HepG2 (cell line): ENCODE measurements around the gene ZBTB45. TPM values are rescaled to one million over a fixed set of nuclear protein-coding genes. Genes with fewer than 3 reads are reported as not detected.

Experiments
- FIP1L1 ChIP-seq: fragments of 200-400 bp; formaldehyde crosslinking; IDR thresholded peaks from 2 replicates; pipeline ENCODE4 v1.6.1; 2018; ENCODE audit warnings: low read depth, mild to moderate bottlenecking, low read length, moderate library complexity, borderline replicate concordance; ENCODE audit not compliant: insufficient read depth
- GMEB2 ChIP-seq: IDR thresholded peaks from 2 replicates; pipeline ENCODE4 v1.6.1; 2016; ENCODE audit warnings: missing biosample characterization, missing genetic modification reagents, low read depth
- GPN1 ChIP-seq: sonication (generic); formaldehyde crosslinking; IDR thresholded peaks from 2 replicates; pipeline ENCODE4 v1.5.1; 2020; ENCODE audit warnings: missing genetic modification reagents, borderline replicate concordance
- IKZF4 ChIP-seq: sonication (generic); formaldehyde crosslinking; IDR thresholded peaks from 2 replicates; pipeline ENCODE4 v1.5.1; 2020; ENCODE audit warnings: borderline replicate concordance, mild to moderate bottlenecking, low read depth, missing genetic modification reagents; ENCODE audit errors: not compliant biosample characterization
- KDM1A ChIP-seq: IDR thresholded peaks from 2 replicates; pipeline ENCODE4 v1.6.1; 2016; ENCODE audit warnings: missing compliant biosample characterization
- NR1H2 ChIP-seq: sonication (generic); formaldehyde crosslinking; IDR thresholded peaks from 2 replicates; pipeline ENCODE4 v1.8.1; 2022; ENCODE audit warnings: low read depth, missing genetic modification reagents, borderline replicate concordance
- RFX5 ChIP-seq: IDR thresholded peaks from 2 replicates; pipeline ENCODE4 v1.6.1; 2011; ENCODE audit warnings: low read depth, low read length, improper control_type of control experiment
- RXRA ChIP-seq: sonication (generic); formaldehyde crosslinking; IDR thresholded peaks from 2 replicates; pipeline ENCODE4 v1.5.1; 2020; ENCODE audit warnings: missing genetic modification reagents
- STAT6 ChIP-seq: sonication (generic); formaldehyde crosslinking; IDR thresholded peaks from 2 replicates; pipeline ENCODE4 v1.4.0; 2020; ENCODE audit warnings: missing genetic modification reagents, mild to moderate bottlenecking, borderline replicate concordance
- TCF12 ChIP-seq, 2 experiments: fragments of 450-650 bp in 1 of 2; sonication (generic) in 1 of 2; formaldehyde crosslinking in 1 of 2; IDR thresholded peaks; 2 replicates each; pipeline versions ENCODE4 v1.6.1 to v1.8.0; 2017 to 2022; ENCODE audit warnings: antibody characterized with exemption in 1 of 2, mild to moderate bottlenecking in 1 of 2, missing genetic modification reagents in 1 of 2, moderate library complexity in 1 of 2
- USF2 ChIP-seq, 2 experiments: sonication (generic) in 1 of 2; formaldehyde crosslinking in 1 of 2; IDR thresholded peaks; 2 replicates each; pipeline versions ENCODE4 v1.5.1 to v1.6.1; 2011 to 2020; ENCODE audit warnings: borderline replicate concordance in 1 of 2, low read depth in 1 of 2, low read length in 1 of 2, mild to moderate bottlenecking in 1 of 2, missing genetic modification reagents in 1 of 2, moderate library complexity in 1 of 2
- XRCC5 ChIP-seq: fragments of 200-400 bp; formaldehyde crosslinking; optimal IDR thresholded peaks from 2 replicates; pipeline ENCODE3; 2017; ENCODE audit warnings: mild to moderate bottlenecking, low read length
- ZBTB7B ChIP-seq: sonication (generic); formaldehyde crosslinking; IDR thresholded peaks from 2 replicates; pipeline ENCODE4 v1.4.0; 2020; ENCODE audit warnings: missing genetic modification reagents
- ZFP36L1 ChIP-seq: sonication (generic); formaldehyde crosslinking; IDR thresholded peaks from 2 replicates; pipeline ENCODE4 v1.8.0; 2022; ENCODE audit warnings: mild to moderate bottlenecking, missing genetic modification reagents, moderate library complexity
- ZMAT5 ChIP-seq: sonication (generic); formaldehyde crosslinking; IDR thresholded peaks from 2 replicates; pipeline ENCODE4 v1.5.0; 2020; ENCODE audit warnings: mild to moderate bottlenecking, low read depth, missing genetic modification reagents, borderline replicate concordance
- ZNF317 ChIP-seq: sonication (generic); formaldehyde crosslinking; IDR thresholded peaks from 2 replicates; pipeline ENCODE4 v1.5.0; 2020; ENCODE audit warnings: mild to moderate bottlenecking, missing genetic modification reagents
- ZNF350 ChIP-seq: sonication (generic); formaldehyde crosslinking; IDR thresholded peaks from 2 replicates; pipeline ENCODE4 v1.4.0; 2020; ENCODE audit warnings: mild to moderate bottlenecking, low read depth, missing genetic modification reagents, borderline replicate concordance
- ZNF784 ChIP-seq: sonication (generic); formaldehyde crosslinking; IDR thresholded peaks from 2 replicates; pipeline ENCODE4 v1.5.1; 2020; ENCODE audit warnings: missing genetic modification reagents, mild to moderate bottlenecking, borderline replicate concordance
- ZNF788 ChIP-seq: sonication (generic); formaldehyde crosslinking; IDR thresholded peaks from 2 replicates; pipeline ENCODE4 v1.5.0; 2020; ENCODE audit warnings: mild to moderate bottlenecking, missing genetic modification reagents, borderline replicate concordance
- polyA plus RNA-seq, 8 experiments: library from polyadenylated mRNA; depleted of rRNA in 3 of 8; stranded (reverse) in 7 of 8; unstranded in 1 of 8; fragments of >200 nt; fragmentation: Illumina TruSeq in 4 of 8; extraction: Trizol in 4 of 8; gene quantifications; 2 replicates each; pipeline versions ENCODE4 v1.2.1 to v1.2.3, GENCODE V29; 2011 to 2016; ENCODE audit warnings: low read depth in 4 of 8, missing spikeins in 1 of 8, mixed read lengths in 1 of 8; ENCODE audit not compliant: insufficient read depth in 1 of 8
- total RNA-seq, 5 experiments: library from RNA; depleted of rRNA; stranded (reverse); fragments of >200 nt; fragmentation: Illumina TruSeq; extraction: Trizol; gene quantifications; 2 replicates each; pipeline ENCODE4 v1.2.3, GENCODE V29; 2016; ENCODE audit warnings: low read depth in 1 of 5

The ZBTB45 gene
- total and polyA plus RNA-seq, 2 of the 13 experiments (the other 11 are each of a cell fraction or from before 2014, with no cell fraction given): 3.0 to 3.7 TPM

GRCh38 chr19:58475714-58476497 is 43.7 kb downstream of the ZBTB45 start, which contains the start of gene ZNF446 (continued):
- TF ChIP-seq GPN1 (CRISPR knock-in tag) (no peak), ZNF350 (CRISPR knock-in tag) (peak; percentile 77), IKZF4 (CRISPR knock-in tag) (peak; percentile 63), ZNF784 (CRISPR knock-in tag) (peak; percentile 52; the same call in 1 of the 2 replicates), KDM1A (CRISPR knock-in tag) (no peak), ZNF317 (CRISPR knock-in tag) (peak; percentile 45), XRCC5 (peak; percentile 82), FIP1L1 (peak; percentile 7; the same call in 1 of the 2 replicates), STAT6 (CRISPR knock-in tag) (peak; percentile 87; the same call in 1 of the 2 replicates), TCF12 (IDR thresholded peaks at IDR 0.05) (no peak), TCF12 (CRISPR knock-in tag; IDR thresholded peaks at IDR 0.05) (no peak; the same call in 1 of the 2 replicates), GMEB2 (CRISPR knock-in tag) (peak; percentile 76), RXRA (peak; percentile 86), ZMAT5 (CRISPR knock-in tag) (no peak), ZFP36L1 (CRISPR knock-in tag) (no peak; the same call in 1 of the 2 replicates), RFX5 (no peak), USF2 (IDR thresholded peaks at IDR 0.05; ENCODE audit: low read depth, low read length) (no peak), USF2 (CRISPR knock-in tag; IDR thresholded peaks at IDR 0.05; ENCODE audit: borderline replicate concordance) (peak; percentile 44; the same call in 1 of the 2 replicates), ZBTB7B (CRISPR knock-in tag) (peak; percentile 73; the same call in 1 of the 2 replicates), ZNF788 (CRISPR knock-in tag) (peak; percentile 74), NR1H2 (no peak)
